ENCODE data around the gene TRPM4.

The TRPM4 gene

DNA sequence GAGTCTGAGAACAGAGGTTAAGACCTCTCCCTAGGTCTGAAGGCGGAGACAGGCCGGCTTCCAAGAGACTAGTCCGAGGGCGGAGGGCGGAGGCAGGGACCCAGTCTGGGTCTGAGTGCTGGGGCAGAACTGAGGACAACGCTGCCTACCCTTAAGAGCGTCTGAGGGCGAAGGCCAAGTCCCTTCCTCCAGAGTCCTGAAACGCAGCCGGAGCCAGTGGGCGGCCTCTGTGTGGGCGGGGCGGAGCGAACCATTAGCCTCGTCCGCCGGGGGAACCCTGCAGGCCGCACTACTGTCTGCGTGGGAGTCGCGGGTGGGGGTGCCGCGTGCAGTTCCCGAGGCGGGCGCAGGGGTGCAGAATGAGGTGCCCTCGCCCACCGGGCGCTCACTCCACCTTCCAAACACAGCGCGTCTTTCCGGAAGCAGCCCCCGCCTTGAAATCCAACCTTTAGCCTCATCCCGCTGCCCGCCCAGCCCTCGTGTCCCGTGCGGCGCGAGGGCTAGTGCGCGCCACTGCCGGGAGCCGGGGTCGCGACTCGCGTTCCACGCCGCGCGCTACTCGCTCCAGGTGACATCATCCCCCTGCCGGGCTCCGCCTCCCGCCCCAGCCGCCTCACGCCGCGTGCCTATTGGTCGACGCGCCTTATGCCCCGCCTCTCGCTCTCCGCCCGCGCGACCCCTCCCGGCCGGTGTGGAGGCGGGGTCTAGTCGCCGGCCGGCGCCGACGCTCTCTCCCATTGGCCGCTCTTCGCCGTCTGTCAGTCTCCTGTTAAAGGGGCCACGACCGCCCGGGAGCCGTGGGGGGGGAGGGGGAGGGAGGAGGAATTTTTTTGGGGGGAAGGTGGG, 38.8 kb upstream of the TRPM4 start, which contains the start of gene C19orf73 (continued):
- TF ChIP-seq ZNF692 (tag by site-specific recombination; IDR thresholded peaks at IDR 0.05) (peak; percentile 98), ZBTB7A (tag by site-specific recombination; IDR thresholded peaks at IDR 0.05; ENCODE audit: low read depth) (peak; percentile 97), ZNF148 (tag by site-specific recombination; IDR thresholded peaks at IDR 0.05; ENCODE audit: borderline replicate concordance) (0 out of 2 replicates have a peak, but pooled peaks have one; percentile 38), ZNF837 (tag by site-specific recombination; IDR thresholded peaks at IDR 0.05) (peak; percentile 49; the same call in 1 of the 2 replicates), ZNF335 (tag by site-specific recombination; conservative IDR thresholded peaks at IDR 0.05) (peak; percentile 90), ZBTB8A (tag by site-specific recombination; IDR thresholded peaks at IDR 0.05) (peak; percentile 85), GLI4 (tag by site-specific recombination; IDR thresholded peaks at IDR 0.05) (peak; percentile 86; the same call in 1 of the 2 replicates), ZNF2 (tag by site-specific recombination; IDR thresholded peaks at IDR 0.05) (peak; percentile 87), ZNF280D (tag by site-specific recombination; IDR thresholded peaks at IDR 0.05) (peak; percentile 85; the same call in 1 of the 2 replicates), ZNF423 (tag by site-specific recombination; IDR thresholded peaks at IDR 0.05) (peak; percentile 42; the same call in 1 of the 2 replicates), ZNF362 (tag by site-specific recombination; IDR thresholded peaks at IDR 0.05) (no peak), KLF10 (tag by site-specific recombination; IDR thresholded peaks at IDR 0.05) (peak; percentile 78), OSR2 (tag by site-specific recombination; IDR thresholded peaks at IDR 0.05) (peak; percentile 54), SP7 (tag by site-specific recombination; IDR thresholded peaks at IDR 0.05) (peak; percentile 94), ZNF510 (tag by site-specific recombination; IDR thresholded peaks at IDR 0.05; ENCODE audit: insufficient replicate concordance) (no peak), HOXC10 (CRISPR knock-in tag; IDR thresholded peaks at IDR 0.05) (0 out of 2 replicates have a peak, but pooled peaks have one; percentile 62)
- TF ChIP-seq, protein P1, sequence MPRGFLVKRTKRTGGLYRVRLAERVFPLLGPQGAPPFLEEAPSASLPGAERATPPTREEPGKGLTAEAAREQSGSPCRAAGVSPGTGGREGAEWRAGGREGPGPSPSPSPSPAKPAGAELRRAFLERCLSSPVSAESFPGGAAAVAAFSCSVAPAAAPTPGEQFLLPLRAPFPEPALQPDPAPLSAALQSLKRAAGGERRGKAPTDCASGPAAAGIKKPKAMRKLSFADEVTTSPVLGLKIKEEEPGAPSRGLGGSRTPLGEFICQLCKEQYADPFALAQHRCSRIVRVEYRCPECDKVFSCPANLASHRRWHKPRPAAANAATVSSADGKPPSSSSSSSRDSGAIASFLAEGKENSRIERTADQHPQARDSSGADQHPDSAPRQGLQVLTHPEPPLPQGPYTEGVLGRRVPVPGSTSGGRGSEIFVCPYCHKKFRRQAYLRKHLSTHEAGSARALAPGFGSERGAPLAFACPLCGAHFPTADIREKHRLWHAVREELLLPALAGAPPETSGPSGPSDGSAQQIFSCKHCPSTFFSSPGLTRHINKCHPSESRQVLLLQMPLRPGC (tag by site-specific recombination; IDR thresholded peaks at IDR 0.05) = no peak; the same call in 1 of the 2 replicates
- TF ChIP-seq, protein P2, sequence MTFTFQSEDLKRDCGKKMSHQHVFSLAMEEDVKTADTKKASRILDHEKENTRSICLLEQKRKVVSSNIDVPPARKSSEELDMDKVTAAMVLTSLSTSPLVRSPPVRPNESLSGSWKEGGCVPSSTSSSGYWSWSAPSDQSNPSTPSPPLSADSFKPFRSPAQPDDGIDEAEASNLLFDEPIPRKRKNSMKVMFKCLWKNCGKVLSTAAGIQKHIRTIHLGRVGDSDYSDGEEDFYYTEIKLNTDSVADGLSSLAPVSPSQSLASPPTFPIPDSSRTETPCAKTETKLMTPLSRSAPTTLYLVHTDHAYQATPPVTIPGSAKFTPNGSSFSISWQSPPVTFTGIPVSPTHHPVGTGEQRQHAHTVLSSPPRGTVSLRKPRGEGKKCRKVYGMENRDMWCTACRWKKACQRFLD (tag by site-specific recombination; IDR thresholded peaks at IDR 0.05) = peak; percentile 51; the same call in 1 of the 2 replicates
- TF ChIP-seq, protein P3, sequence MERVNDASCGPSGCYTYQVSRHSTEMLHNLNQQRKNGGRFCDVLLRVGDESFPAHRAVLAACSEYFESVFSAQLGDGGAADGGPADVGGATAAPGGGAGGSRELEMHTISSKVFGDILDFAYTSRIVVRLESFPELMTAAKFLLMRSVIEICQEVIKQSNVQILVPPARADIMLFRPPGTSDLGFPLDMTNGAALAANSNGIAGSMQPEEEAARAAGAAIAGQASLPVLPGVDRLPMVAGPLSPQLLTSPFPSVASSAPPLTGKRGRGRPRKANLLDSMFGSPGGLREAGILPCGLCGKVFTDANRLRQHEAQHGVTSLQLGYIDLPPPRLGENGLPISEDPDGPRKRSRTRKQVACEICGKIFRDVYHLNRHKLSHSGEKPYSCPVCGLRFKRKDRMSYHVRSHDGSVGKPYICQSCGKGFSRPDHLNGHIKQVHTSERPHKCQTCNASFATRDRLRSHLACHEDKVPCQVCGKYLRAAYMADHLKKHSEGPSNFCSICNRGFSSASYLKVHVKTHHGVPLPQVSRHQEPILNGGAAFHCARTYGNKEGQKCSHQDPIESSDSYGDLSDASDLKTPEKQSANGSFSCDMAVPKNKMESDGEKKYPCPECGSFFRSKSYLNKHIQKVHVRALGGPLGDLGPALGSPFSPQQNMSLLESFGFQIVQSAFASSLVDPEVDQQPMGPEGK (tag by site-specific recombination; IDR thresholded peaks at IDR 0.05) = peak; percentile 93
- TF ChIP-seq, protein P4, sequence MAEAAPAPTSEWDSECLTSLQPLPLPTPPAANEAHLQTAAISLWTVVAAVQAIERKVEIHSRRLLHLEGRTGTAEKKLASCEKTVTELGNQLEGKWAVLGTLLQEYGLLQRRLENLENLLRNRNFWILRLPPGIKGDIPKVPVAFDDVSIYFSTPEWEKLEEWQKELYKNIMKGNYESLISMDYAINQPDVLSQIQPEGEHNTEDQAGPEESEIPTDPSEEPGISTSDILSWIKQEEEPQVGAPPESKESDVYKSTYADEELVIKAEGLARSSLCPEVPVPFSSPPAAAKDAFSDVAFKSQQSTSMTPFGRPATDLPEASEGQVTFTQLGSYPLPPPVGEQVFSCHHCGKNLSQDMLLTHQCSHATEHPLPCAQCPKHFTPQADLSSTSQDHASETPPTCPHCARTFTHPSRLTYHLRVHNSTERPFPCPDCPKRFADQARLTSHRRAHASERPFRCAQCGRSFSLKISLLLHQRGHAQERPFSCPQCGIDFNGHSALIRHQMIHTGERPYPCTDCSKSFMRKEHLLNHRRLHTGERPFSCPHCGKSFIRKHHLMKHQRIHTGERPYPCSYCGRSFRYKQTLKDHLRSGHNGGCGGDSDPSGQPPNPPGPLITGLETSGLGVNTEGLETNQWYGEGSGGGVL (tag by site-specific recombination; IDR thresholded peaks at IDR 0.05) = peak; percentile 57; the same call in 1 of the 2 replicates

Measured in HEK293 (cell line).